Measurements from ENCODE around the gene GPRIN3. TPM values are rescaled to one million over a fixed set of nuclear protein-coding genes. Genes with fewer than 3 reads are reported as not detected.

The GPRIN3 gene
- total RNA-seq, 1 experiment from 2014 or later: 0.12 TPM

DNA sequence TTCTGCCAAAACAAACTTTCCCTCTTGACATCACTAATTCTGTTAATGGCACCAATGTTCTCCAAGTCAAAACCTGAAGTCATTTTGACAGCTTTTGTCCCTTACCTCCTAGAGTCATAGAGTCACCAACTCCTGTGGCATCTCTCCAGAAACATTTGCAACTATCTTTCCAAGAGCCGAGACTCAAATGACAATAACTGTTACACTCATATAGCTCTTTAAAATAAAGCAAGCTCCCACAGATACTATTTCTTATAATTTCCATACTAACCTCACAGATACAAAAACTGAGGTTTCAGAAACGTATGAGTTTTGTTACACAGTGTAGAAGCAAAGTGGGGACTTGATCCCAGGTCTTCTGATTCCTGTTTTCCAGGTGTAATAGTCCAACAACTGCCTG lies 18.3 kb downstream of the GPRIN3 start:
- no peaks in the 10 kb centered on the region; the same call in 1 of the 2 replicates for H3K27me3 ChIP-seq
- no peaks in the 10 kb centered on the region for H3K9me3 ChIP-seq (replicated peaks)
- no peak overlapping the region for H3K27ac ChIP-seq
- no peaks in the 10 kb centered on the region for H3K36me3 ChIP-seq
- no peaks in the 10 kb centered on the region for H3K4me1 ChIP-seq
- H3K4me3 ChIP-seq: no peak overlapping the region
- no peak for DNase-seq

- Histone ChIP-seq H3K4me3 (no peak overlapping the region), H3K27me3 (no peaks in the 10 kb centered on the region; the same call in 1 of the 2 replicates), H3K4me1 (no peaks in the 10 kb centered on the region), H3K9me3 (replicated peaks) (no peaks in the 10 kb centered on the region), H3K27ac (no peak overlapping the region), H3K36me3 (no peaks in the 10 kb centered on the region)
- DNase-seq: no peak
These were observed 19.2 kb downstream of the GPRIN3 start for GRCh38 chr4:89288430-89288829.

- no peaks in the 10 kb centered on the region for H3K4me1 ChIP-seq
- no peaks in the 10 kb centered on the region; the same call in 1 of the 2 replicates for H3K27me3 ChIP-seq
- no peaks in the 10 kb centered on the region for H3K9me3 ChIP-seq (replicated peaks)
- H3K4me3 ChIP-seq: no peak overlapping the region
- no peaks in the 10 kb centered on the region for H3K36me3 ChIP-seq
- no peak for DNase-seq
- H3K27ac ChIP-seq: no peak overlapping the region
These were observed 19.7 kb downstream of the GPRIN3 start for GRCh38 chr4:89287945-89288344.

- H3K4me1 ChIP-seq: no peaks in the 10 kb centered on the region
- no peaks in the 10 kb centered on the region for H3K9me3 ChIP-seq (replicated peaks)
- no peaks in the 10 kb centered on the region for H3K36me3 ChIP-seq
- H3K27ac ChIP-seq: no peak overlapping the region
- no peaks in the 10 kb centered on the region; the same call in 1 of the 2 replicates for H3K27me3 ChIP-seq
- no peak for DNase-seq
- no peak overlapping the region for H3K4me3 ChIP-seq
These were observed 21.9 kb downstream of the GPRIN3 start for GRCh38 chr4:89285745-89286144.

- Histone ChIP-seq H3K4me3 (no peak overlapping the region), H3K27ac (no peak overlapping the region), H3K9me3 (replicated peaks) (0 out of 2 replicates have a peak, but pooled peaks cover 2% of the 10 kb centered on the region), H3K4me1 (no peaks in the 10 kb centered on the region), H3K36me3 (no peaks in the 10 kb centered on the region), H3K27me3 (no peaks in the 10 kb centered on the region; the same call in 1 of the 2 replicates)
- DNase-seq: no peak
These were observed 22.8 kb downstream of the GPRIN3 start for GRCh38 chr4:89284828-89285227.

DNA sequence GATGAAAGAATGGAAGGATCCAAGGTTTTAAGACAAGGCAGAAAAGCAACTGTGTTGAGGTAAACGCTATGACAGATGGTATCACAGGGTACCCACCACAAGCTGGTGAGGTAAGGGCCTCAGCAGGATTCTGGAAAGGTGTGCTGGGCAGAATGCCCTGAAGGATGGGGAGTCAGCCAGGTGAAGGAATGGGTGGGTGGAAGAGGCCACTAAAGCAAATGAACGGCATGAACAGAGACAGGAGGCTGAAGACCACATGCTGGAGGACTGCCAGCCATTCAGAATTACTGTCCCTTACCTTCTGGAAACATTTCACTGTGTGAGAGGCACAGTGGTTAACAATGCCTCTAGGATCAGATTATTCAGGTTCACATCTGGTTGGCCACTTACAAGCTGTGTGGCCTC lies 23.6 kb downstream of the GPRIN3 start:
- H3K27me3 ChIP-seq: no peaks in the 10 kb centered on the region; the same call in 1 of the 2 replicates
- no peaks in the 10 kb centered on the region for H3K4me1 ChIP-seq
- no peaks in the 10 kb centered on the region for H3K36me3 ChIP-seq
- DNase-seq: no peak
- 0 out of 2 replicates have a peak, but pooled peaks cover 2% of the 10 kb centered on the region for H3K9me3 ChIP-seq (replicated peaks)
- H3K4me3 ChIP-seq: no peak overlapping the region
- no peak overlapping the region for H3K27ac ChIP-seq

DNA sequence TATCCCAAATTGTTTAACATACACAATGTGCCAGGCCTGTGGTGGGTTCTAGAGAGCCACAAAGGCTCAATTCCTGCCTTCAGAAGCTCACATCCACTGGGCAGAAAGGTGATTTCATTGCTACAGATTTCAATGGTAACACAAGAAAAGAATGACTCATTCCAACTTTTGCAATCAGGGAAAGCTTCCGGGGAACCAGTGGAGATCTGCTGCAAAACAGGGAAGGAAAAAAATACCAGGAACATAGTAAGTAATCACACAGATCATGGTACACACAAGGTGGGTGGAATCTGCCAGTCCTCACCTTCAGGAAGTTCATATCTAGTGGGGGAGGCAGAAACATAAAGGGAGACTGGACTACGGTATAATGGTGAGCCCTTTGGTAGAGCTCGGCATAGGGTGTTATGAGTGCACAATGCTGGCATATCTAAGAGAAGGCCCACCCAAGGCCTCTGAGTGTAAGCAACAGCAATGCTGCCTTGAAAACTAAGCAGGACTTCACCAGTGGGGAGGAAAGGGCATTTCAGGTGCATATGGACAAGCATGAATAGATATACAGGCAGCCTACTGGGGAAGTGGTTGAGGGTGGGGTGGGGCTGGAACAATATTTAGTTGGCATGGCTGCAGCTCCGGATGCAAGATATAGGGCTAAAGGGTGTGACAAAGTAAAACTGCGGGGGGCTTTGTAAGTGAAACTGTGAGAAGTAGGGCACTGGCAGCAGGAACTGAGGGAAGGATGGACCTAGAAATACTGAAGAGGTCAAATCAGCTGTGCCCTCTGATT lies 24.2 kb downstream of the GPRIN3 start:
- 0 out of 2 replicates have a peak, but pooled peaks cover 2% of the 10 kb centered on the region for H3K9me3 ChIP-seq (replicated peaks)
- H3K36me3 ChIP-seq: no peaks in the 10 kb centered on the region
- H3K27ac ChIP-seq: no peak overlapping the region
- DNase-seq: no peak
- no peaks in the 10 kb centered on the region for H3K4me1 ChIP-seq
- no peak overlapping the region for H3K4me3 ChIP-seq
- no peaks in the 10 kb centered on the region; the same call in 1 of the 2 replicates for H3K27me3 ChIP-seq

DNA sequence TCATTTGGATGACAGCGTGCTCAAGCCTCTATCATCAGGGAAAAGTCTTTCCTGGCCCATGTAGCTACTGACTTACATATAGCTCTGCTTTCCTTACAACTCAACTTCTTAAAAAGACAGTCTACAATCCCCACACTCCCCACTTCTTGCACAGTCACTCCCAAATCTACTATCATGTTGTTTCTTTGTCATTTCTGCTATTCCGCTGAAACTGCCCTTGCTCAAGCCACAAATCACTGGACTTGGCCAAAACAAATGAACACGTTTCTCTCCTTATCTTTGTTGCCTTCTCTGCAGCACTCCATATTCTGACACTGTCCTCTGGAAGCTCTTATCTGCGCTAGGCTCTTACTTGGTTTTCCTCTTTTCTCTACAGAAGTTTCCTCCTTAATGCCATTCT lies 28.2 kb downstream of the GPRIN3 start:
- DNase-seq: no peak
- Histone ChIP-seq H3K27ac (no peak overlapping the region), H3K9me3 (replicated peaks) (0 out of 2 replicates have a peak, but pooled peaks cover 2% of the 10 kb centered on the region), H3K4me1 (no peaks in the 10 kb centered on the region), H3K36me3 (no peaks in the 10 kb centered on the region; the same call in 1 of the 2 replicates), H3K4me3 (no peak overlapping the region), H3K27me3 (peaks cover 7% of the 10 kb centered on the region; the same call in 1 of the 2 replicates)

GRCh38 chr4:89277412-89277811 lies 30.2 kb downstream of the GPRIN3 start:
- DNase-seq: no peak
- H3K4me3 ChIP-seq: no peak overlapping the region
- 0 out of 2 replicates have a peak, but pooled peaks cover 2% of the 10 kb centered on the region for H3K9me3 ChIP-seq (replicated peaks)

GRCh38 chr4:89276296-89276695 lies 31.3 kb downstream of the GPRIN3 start:
- DNase-seq: no peak
- Histone ChIP-seq H3K27ac (no peak overlapping the region), H3K4me1 (no peaks in the 10 kb centered on the region), H3K9me3 (replicated peaks) (0 out of 2 replicates have a peak, but pooled peaks cover 2% of the 10 kb centered on the region), H3K27me3 (peaks cover 7% of the 10 kb centered on the region; the same call in 1 of the 2 replicates), H3K4me3 (no peak overlapping the region), H3K36me3 (no peaks in the 10 kb centered on the region; the same call in 1 of the 2 replicates)

More at GRCh38 chr4:89277412-89277811, 30.2 kb downstream of the GPRIN3 start:
- no peaks in the 10 kb centered on the region; the same call in 1 of the 2 replicates for H3K36me3 ChIP-seq
- no peaks in the 10 kb centered on the region for H3K4me1 ChIP-seq
- no peak overlapping the region for H3K27ac ChIP-seq
- peaks cover 7% of the 10 kb centered on the region; the same call in 1 of the 2 replicates for H3K27me3 ChIP-seq

DNA sequence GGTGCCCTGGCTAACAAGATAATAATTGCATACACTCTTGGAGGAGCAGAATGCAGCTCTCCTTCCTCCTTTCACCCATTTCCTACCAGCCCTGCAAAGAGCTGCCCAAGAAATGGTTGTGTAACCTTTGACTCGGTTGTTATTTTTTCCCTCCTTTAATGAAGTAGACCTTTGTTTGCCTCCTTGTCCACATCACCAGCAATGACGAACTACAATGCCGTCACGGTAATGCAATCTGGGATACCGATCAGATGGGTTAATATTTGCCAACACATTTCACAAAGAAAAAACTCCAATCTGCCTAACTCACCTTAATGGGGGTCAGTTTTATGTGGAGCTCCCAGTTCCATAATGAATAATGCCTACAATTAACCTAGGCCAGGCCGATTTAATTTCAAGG lies 32.0 kb downstream of the GPRIN3 start:
- Histone ChIP-seq H3K36me3 (no peaks in the 10 kb centered on the region; the same call in 1 of the 2 replicates), H3K9me3 (replicated peaks) (0 out of 2 replicates have a peak, but pooled peaks cover 2% of the 10 kb centered on the region), H3K27me3 (peaks cover 7% of the 10 kb centered on the region; the same call in 1 of the 2 replicates), H3K4me1 (no peaks in the 10 kb centered on the region), H3K4me3 (no peak overlapping the region), H3K27ac (no peak overlapping the region)
- no peak for DNase-seq

- Histone ChIP-seq H3K27me3 (peaks cover 7% of the 10 kb centered on the region; the same call in 1 of the 2 replicates), H3K4me3 (no peak overlapping the region), H3K9me3 (replicated peaks) (no peaks in the 10 kb centered on the region), H3K4me1 (no peaks in the 10 kb centered on the region), H3K27ac (no peak overlapping the region), H3K36me3 (no peaks in the 10 kb centered on the region; the same call in 1 of the 2 replicates)
- no peak for DNase-seq
These were observed 33.9 kb downstream of the GPRIN3 start for GRCh38 chr4:89273741-89274141.

GRCh38 chr4:89270792-89271191 lies 36.8 kb downstream of the GPRIN3 start:
- Histone ChIP-seq H3K27me3 (0 out of 2 replicates have a peak, but pooled peaks cover 7% of the 10 kb centered on the region), H3K9me3 (replicated peaks) (no peaks in the 10 kb centered on the region), H3K36me3 (no peaks in the 10 kb centered on the region)

GRCh38 chr4:89269121-89269666 lies 38.4 kb downstream of the GPRIN3 start:
- no peaks in the 10 kb centered on the region for H3K36me3 ChIP-seq
- H3K27ac ChIP-seq: no peak overlapping the region
- H3K9me3 ChIP-seq (replicated peaks): no peaks in the 10 kb centered on the region
- no peak overlapping the region for H3K4me3 ChIP-seq
- H3K27me3 ChIP-seq: no peaks in the 10 kb centered on the region
- no peak for DNase-seq
- no peaks in the 10 kb centered on the region for H3K4me1 ChIP-seq

More at GRCh38 chr4:89270792-89271191, 36.8 kb downstream of the GPRIN3 start:
- Histone ChIP-seq H3K4me3 (no peak overlapping the region), H3K27ac (no peak overlapping the region), H3K4me1 (no peaks in the 10 kb centered on the region)
- no peak for DNase-seq

DNA sequence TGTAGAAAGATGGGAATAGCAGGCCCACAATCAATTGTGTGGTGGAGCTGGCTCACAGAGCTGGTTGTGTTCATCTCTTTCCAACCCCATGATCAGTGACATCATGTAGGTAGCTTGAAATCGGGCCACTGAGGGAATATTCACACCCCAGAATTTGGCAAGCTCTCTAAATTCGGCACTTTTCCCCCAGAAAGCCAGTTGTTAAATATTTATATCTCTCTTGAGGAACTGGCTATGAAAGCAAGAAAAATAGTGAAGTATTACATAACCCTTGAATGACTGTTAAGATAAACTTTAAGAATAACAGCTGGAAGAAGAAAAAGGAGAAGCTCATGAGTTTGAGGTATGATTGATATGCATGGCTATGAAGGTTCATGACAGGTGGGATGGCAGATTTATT lies 38.9 kb downstream of the GPRIN3 start:
- Histone ChIP-seq H3K27ac (no peak overlapping the region), H3K4me3 (no peak overlapping the region), H3K4me1 (no peaks in the 10 kb centered on the region), H3K9me3 (replicated peaks) (no peaks in the 10 kb centered on the region), H3K36me3 (no peaks in the 10 kb centered on the region), H3K27me3 (no peaks in the 10 kb centered on the region)
- DNase-seq: no peak
